ENCODE results near the gene KCTD17.

The KCTD17 gene

GRCh38 chr22:37082251-37082873 lies 30.8 kb downstream of the KCTD17 start:
- no peaks in the 10 kb centered on the region for H3K4me1 ChIP-seq (ENCODE audit: control insufficient read depth, insufficient read depth, low read length)
- no peak overlapping the region for H3K27ac ChIP-seq (ENCODE audit: low read depth, low read length)
- H3K4me3 ChIP-seq (ENCODE audit: low read length): no peak overlapping the region
- H3K27me3 ChIP-seq (ENCODE audit: control insufficient read depth, insufficient read depth, low read length): peaks cover 3% of the 10 kb centered on the region
- H3K9ac ChIP-seq (ENCODE audit: low read length): no peak overlapping the region
- H3K36me3 ChIP-seq (ENCODE audit: control insufficient read depth, insufficient read depth, low read length): no peaks in the 10 kb centered on the region

GRCh38 chr22:37083914-37084313 lies 32.4 kb downstream of the KCTD17 start:
- H3K9ac ChIP-seq (ENCODE audit: low read length): no peak overlapping the region
- H3K27ac ChIP-seq (ENCODE audit: low read depth, low read length): no peak overlapping the region
- H3K4me3 ChIP-seq (ENCODE audit: low read length): no peak overlapping the region
- H3K4me1 ChIP-seq (ENCODE audit: control insufficient read depth, insufficient read depth, low read length): no peaks in the 10 kb centered on the region
- no peaks in the 10 kb centered on the region for H3K27me3 ChIP-seq (ENCODE audit: control insufficient read depth, insufficient read depth, low read length)
- no peaks in the 10 kb centered on the region for H3K36me3 ChIP-seq (ENCODE audit: control insufficient read depth, insufficient read depth, low read length)

- Histone ChIP-seq H3K27me3 (ENCODE audit: control insufficient read depth, insufficient read depth, low read length) (peaks cover under 1% of the 10 kb centered on the region), H3K4me1 (ENCODE audit: control insufficient read depth, insufficient read depth, low read length) (no peaks in the 10 kb centered on the region)
Observed at GRCh38 chr22:37084385-37084784, 32.8 kb downstream of the KCTD17 start.

GRCh38 chr22:37086184-37086583 lies 34.6 kb downstream of the KCTD17 start:
- H3K9ac ChIP-seq (ENCODE audit: low read length): no peak overlapping the region
- peaks cover 4% of the 10 kb centered on the region for H3K27me3 ChIP-seq (ENCODE audit: control insufficient read depth, insufficient read depth, low read length)
- H3K27ac ChIP-seq (ENCODE audit: low read depth, low read length): no peak overlapping the region
- no peaks in the 10 kb centered on the region for H3K4me1 ChIP-seq (ENCODE audit: control insufficient read depth, insufficient read depth, low read length)
- H3K4me3 ChIP-seq (ENCODE audit: low read length): no peak overlapping the region
- no peaks in the 10 kb centered on the region for H3K36me3 ChIP-seq (ENCODE audit: control insufficient read depth, insufficient read depth, low read length)

More at GRCh38 chr22:37084385-37084784, 32.8 kb downstream of the KCTD17 start:
- Histone ChIP-seq H3K27ac (ENCODE audit: low read depth, low read length) (no peak overlapping the region), H3K9ac (ENCODE audit: low read length) (no peak overlapping the region), H3K4me3 (ENCODE audit: low read length) (no peak overlapping the region), H3K36me3 (ENCODE audit: control insufficient read depth, insufficient read depth, low read length) (no peaks in the 10 kb centered on the region)

GRCh38 chr22:37088108-37088605 lies 36.6 kb downstream of the KCTD17 start:
- H3K4me1 ChIP-seq (ENCODE audit: control insufficient read depth, insufficient read depth, low read length): no peaks in the 10 kb centered on the region
- H3K27me3 ChIP-seq (ENCODE audit: control insufficient read depth, insufficient read depth, low read length): peaks cover 4% of the 10 kb centered on the region
- no peak overlapping the region for H3K4me3 ChIP-seq (ENCODE audit: low read length)
- no peak overlapping the region for H3K9ac ChIP-seq (ENCODE audit: low read length)
- no peak overlapping the region for H3K27ac ChIP-seq (ENCODE audit: low read depth, low read length)
- H3K36me3 ChIP-seq (ENCODE audit: control insufficient read depth, insufficient read depth, low read length): no peaks in the 10 kb centered on the region

GRCh38 chr22:37088750-37089408 lies 37.3 kb downstream of the KCTD17 start:
- Histone ChIP-seq H3K9ac (ENCODE audit: low read length) (no peak overlapping the region), H3K27me3 (ENCODE audit: control insufficient read depth, insufficient read depth, low read length) (peaks cover 4% of the 10 kb centered on the region), H3K36me3 (ENCODE audit: control insufficient read depth, insufficient read depth, low read length) (no peaks in the 10 kb centered on the region), H3K4me1 (ENCODE audit: control insufficient read depth, insufficient read depth, low read length) (no peaks in the 10 kb centered on the region), H3K27ac (ENCODE audit: low read depth, low read length) (no peak overlapping the region), H3K4me3 (ENCODE audit: low read length) (no peak overlapping the region)

GRCh38 chr22:37089434-37089833 lies 37.9 kb downstream of the KCTD17 start:
- H3K9ac ChIP-seq (ENCODE audit: low read length): no peak overlapping the region
- H3K36me3 ChIP-seq (ENCODE audit: control insufficient read depth, insufficient read depth, low read length): no peaks in the 10 kb centered on the region
- no peaks in the 10 kb centered on the region for H3K4me1 ChIP-seq (ENCODE audit: control insufficient read depth, insufficient read depth, low read length)
- H3K27ac ChIP-seq (ENCODE audit: low read depth, low read length): no peak overlapping the region
- no peak overlapping the region for H3K4me3 ChIP-seq (ENCODE audit: low read length)
- H3K27me3 ChIP-seq (ENCODE audit: control insufficient read depth, insufficient read depth, low read length): peaks cover 4% of the 10 kb centered on the region

- Histone ChIP-seq H3K4me3 (ENCODE audit: low read length) (no peak overlapping the region), H3K27ac (ENCODE audit: low read depth, low read length) (no peak overlapping the region), H3K9ac (ENCODE audit: low read length) (no peak overlapping the region), H3K4me1 (ENCODE audit: control insufficient read depth, insufficient read depth, low read length) (no peaks in the 10 kb centered on the region), H3K36me3 (ENCODE audit: control insufficient read depth, insufficient read depth, low read length) (no peaks in the 10 kb centered on the region), H3K27me3 (ENCODE audit: control insufficient read depth, insufficient read depth, low read length) (peaks cover 8% of the 10 kb centered on the region)
Observed at GRCh38 chr22:37090920-37091695, 39.6 kb downstream of the KCTD17 start.

GRCh38 chr22:37091994-37092393 lies 40.5 kb downstream of the KCTD17 start:
- H3K36me3 ChIP-seq (ENCODE audit: control insufficient read depth, insufficient read depth, low read length): no peaks in the 10 kb centered on the region
- H3K4me1 ChIP-seq (ENCODE audit: control insufficient read depth, insufficient read depth, low read length): no peaks in the 10 kb centered on the region
- no peak overlapping the region for H3K27ac ChIP-seq (ENCODE audit: low read depth, low read length)
- H3K9ac ChIP-seq (ENCODE audit: low read length): no peak overlapping the region
- H3K27me3 ChIP-seq (ENCODE audit: control insufficient read depth, insufficient read depth, low read length): peaks cover 10% of the 10 kb centered on the region
- H3K4me3 ChIP-seq (ENCODE audit: low read length): no peak overlapping the region

GRCh38 chr22:37092997-37093396 lies 41.5 kb downstream of the KCTD17 start:
- Histone ChIP-seq H3K4me1 (ENCODE audit: control insufficient read depth, insufficient read depth, low read length) (no peaks in the 10 kb centered on the region), H3K27ac (ENCODE audit: low read depth, low read length) (no peak overlapping the region), H3K36me3 (ENCODE audit: control insufficient read depth, insufficient read depth, low read length) (no peaks in the 10 kb centered on the region), H3K4me3 (ENCODE audit: low read length) (no peak overlapping the region), H3K27me3 (ENCODE audit: control insufficient read depth, insufficient read depth, low read length) (peaks cover 16% of the 10 kb centered on the region), H3K9ac (ENCODE audit: low read length) (no peak overlapping the region)

- H3K27ac ChIP-seq (ENCODE audit: low read depth, low read length): no peak overlapping the region
- no peak overlapping the region for H3K4me3 ChIP-seq (ENCODE audit: low read length)
- H3K4me1 ChIP-seq (ENCODE audit: control insufficient read depth, insufficient read depth, low read length): no peaks in the 10 kb centered on the region
- H3K36me3 ChIP-seq (ENCODE audit: control insufficient read depth, insufficient read depth, low read length): no peaks in the 10 kb centered on the region
- H3K9ac ChIP-seq (ENCODE audit: low read length): no peak overlapping the region
- H3K27me3 ChIP-seq (ENCODE audit: control insufficient read depth, insufficient read depth, low read length): peaks cover 18% of the 10 kb centered on the region
Observed at GRCh38 chr22:37094239-37094638, 42.7 kb downstream of the KCTD17 start.

GRCh38 chr22:37095113-37095512 lies 43.6 kb downstream of the KCTD17 start:
- Histone ChIP-seq H3K36me3 (ENCODE audit: control insufficient read depth, insufficient read depth, low read length) (no peaks in the 10 kb centered on the region), H3K4me1 (ENCODE audit: control insufficient read depth, insufficient read depth, low read length) (no peaks in the 10 kb centered on the region), H3K27ac (ENCODE audit: low read depth, low read length) (no peak overlapping the region), H3K4me3 (ENCODE audit: low read length) (no peak overlapping the region), H3K27me3 (ENCODE audit: control insufficient read depth, insufficient read depth, low read length) (peaks cover 14% of the 10 kb centered on the region), H3K9ac (ENCODE audit: low read length) (no peak overlapping the region)
